GM12874 (cell line): ENCODE results near the gene CACNB2.

Experiments
- CTCF ChIP-seq: IDR thresholded peaks from 2 replicates; pipeline ENCODE4 v1.5.1; 2011; ENCODE audit warnings: low read depth, mild to moderate bottlenecking, control low read depth, low read length, moderate library complexity; ENCODE audit not compliant: insufficient read depth

CACNB2 gene

GRCh38 chr10:18532881-18533535 is 392.8 kb downstream of the CACNB2 start:
- no peak for TF ChIP-seq CTCF

DNA sequence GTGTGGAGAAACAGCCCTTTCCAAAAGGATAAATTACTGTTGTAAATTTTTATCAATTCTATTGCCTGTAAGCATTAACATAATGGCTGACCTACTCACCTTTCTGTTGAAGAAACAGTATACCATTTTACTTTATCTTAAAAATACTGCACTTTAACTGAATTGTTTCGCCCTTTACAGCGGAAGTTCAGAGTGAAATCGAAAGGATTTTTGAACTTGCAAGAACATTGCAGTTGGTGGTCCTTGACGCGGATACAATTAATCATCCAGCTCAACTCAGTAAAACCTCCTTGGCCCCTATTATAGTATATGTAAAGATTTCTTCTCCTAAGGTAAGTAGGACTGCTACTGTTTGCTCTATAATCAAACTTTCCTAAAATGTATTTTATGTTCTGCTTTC is 393.7 kb downstream of the CACNB2 start:
- TF ChIP-seq CTCF = no peak

GRCh38 chr10:18539335-18539734 is 399.1 kb downstream of the CACNB2 start:
- TF ChIP-seq CTCF = no peak

DNA sequence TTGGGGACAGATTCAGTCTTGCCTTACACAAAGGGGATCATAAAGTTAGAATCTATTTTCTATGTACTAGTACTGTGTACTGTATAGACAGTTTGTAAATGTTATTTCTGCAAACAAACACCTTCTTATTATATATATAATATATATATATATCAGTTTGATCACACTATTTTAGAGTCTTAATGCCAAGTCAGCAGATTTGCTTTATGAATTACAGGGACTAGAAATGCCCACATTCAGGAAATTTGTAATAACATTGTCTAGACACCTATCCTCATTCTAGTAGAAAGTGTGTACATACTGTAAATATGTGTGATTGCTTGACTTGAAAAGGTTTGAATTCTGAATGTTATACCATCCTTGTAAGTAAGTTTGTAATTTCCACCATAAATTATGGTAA is 400.0 kb downstream of the CACNB2 start:
- no peak for TF ChIP-seq CTCF

DNA sequence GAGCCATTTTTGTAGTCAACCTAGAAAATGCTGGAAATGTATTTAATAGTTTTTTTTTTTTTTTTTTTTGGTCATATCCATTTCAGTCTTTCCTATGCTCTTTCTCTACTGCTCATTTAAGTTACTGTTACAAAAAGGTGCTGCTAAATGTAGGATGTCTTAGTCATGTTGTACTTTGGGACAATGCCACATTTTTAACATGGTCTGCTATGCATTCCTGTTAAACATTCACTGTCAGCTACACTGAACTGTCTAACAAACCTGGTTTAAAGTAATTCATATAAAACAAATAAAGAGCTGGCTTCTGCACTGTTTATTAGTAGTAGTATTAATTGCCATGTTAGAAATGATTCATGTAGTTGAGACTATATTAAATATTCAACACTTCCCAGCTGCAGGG is 402.6 kb downstream of the CACNB2 start:
- TF ChIP-seq CTCF = no peak

- TF ChIP-seq CTCF = no peak
Observed at GRCh38 chr10:18545621-18546305, 405.5 kb downstream of the CACNB2 start.

- no peak for TF ChIP-seq CTCF
Observed at GRCh38 chr10:18549105-18549504, 408.9 kb downstream of the CACNB2 start.
